NCI-H2196 (cell line): ENCODE measurements around the gene GCSH.

Source experiments
- DNase-seq: peaks from one replicate; lab custom pipeline; 2025; ENCODE audit not compliant: unreplicated experiment; lab: John Stamatoyannopoulos, UW

GCSH gene

GRCh38 chr16:81060576-81061306 is 35.5 kb downstream of the GCSH start:
- no peak for DNase-seq

GRCh38 chr16:81053761-81054160 is 42.4 kb downstream of the GCSH start:
- no peak for DNase-seq

GRCh38 chr16:81042821-81043220 is 53.4 kb downstream of the GCSH start:
- DNase-seq: no peak

GRCh38 chr16:81041696-81042095 is 54.5 kb downstream of the GCSH start:
- no peak for DNase-seq

- DNase-seq: no peak
Observed at GRCh38 chr16:81040842-81041241, 55.4 kb downstream of the GCSH start.

- no peak for DNase-seq
Observed at GRCh38 chr16:81040131-81040530, 56.1 kb downstream of the GCSH start.

GRCh38 chr16:81036751-81037350 is 59.3 kb downstream of the GCSH start:
- DNase-seq: no peak

- no peak for DNase-seq
Observed at GRCh38 chr16:81035975-81036750, 60.0 kb downstream of the GCSH start.

- peak; percentile 83 for DNase-seq
Observed at GRCh38 chr16:81035398-81035974, 60.7 kb downstream of the GCSH start, which contains the start of gene ATMIN. ATMIN (plus strand) TSS chr16:81035842; CDS start chr16:81035871, 29 bp downstream.
